Measurements from ENCODE around the gene OPN4.

The OPN4 gene

DNA sequence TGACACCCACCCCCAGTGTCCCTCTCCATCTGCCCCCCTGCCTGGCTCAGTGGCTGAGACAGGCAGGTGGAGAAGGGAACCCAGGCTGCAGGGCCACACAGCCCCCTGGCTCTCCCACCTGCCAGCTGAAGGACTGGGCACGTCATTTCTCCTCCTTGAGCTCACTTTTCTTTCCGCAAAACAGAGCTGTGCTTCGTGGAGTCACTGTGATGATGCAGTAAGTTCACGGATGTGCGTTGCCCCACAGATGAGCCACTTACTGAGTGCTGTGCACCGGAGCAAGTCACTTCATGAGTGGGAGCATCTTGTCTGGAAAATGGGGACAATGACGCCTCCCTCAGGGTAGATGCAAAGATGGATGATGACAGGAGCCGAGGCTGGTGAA is 2.7 kb downstream of the OPN4 start:
- DNase-seq (ENCODE audit: low read depth), result no peak
- H3K4me3 ChIP-seq (ENCODE audit: low read depth, low read length), result no peak overlapping the region
- TF ChIP-seq, protein P1, sequence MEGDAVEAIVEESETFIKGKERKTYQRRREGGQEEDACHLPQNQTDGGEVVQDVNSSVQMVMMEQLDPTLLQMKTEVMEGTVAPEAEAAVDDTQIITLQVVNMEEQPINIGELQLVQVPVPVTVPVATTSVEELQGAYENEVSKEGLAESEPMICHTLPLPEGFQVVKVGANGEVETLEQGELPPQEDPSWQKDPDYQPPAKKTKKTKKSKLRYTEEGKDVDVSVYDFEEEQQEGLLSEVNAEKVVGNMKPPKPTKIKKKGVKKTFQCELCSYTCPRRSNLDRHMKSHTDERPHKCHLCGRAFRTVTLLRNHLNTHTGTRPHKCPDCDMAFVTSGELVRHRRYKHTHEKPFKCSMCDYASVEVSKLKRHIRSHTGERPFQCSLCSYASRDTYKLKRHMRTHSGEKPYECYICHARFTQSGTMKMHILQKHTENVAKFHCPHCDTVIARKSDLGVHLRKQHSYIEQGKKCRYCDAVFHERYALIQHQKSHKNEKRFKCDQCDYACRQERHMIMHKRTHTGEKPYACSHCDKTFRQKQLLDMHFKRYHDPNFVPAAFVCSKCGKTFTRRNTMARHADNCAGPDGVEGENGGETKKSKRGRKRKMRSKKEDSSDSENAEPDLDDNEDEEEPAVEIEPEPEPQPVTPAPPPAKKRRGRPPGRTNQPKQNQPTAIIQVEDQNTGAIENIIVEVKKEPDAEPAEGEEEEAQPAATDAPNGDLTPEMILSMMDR (conservative IDR thresholded peaks at IDR 0.05; ENCODE audit: low read depth, low read length), result no peak

DNA sequence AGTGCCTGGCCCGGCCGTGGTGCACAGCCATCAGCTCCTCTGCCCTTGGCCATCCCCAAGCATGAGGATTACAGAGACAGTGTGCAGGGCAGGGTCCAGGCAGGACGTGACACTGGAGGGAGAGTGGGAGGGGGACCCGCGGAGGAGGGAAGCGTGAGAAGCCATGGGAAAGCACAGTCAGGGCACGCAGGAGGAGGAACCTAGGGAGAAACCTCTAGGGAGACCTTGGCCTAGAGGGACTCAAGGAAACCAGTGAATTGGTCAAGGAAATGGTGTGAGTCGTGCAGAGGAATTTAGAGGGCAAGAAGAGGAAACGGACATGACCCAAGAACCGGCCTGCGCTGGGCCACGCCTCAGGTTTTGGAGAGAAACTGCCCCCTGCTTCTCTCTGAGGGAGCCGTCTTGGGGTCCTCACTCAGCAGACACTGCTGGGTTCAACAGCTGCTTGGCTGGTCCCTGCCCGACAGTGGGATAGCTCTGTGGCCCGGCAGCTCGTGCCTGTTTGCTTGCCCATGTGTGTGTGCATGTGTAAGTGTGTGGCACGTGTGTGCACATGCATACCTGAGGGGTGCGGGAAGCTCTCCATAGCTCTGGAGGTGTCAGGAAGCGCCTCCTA is 3.2 kb downstream of the OPN4 start:
- no peak for DNase-seq (ENCODE audit: low read depth)

DNA sequence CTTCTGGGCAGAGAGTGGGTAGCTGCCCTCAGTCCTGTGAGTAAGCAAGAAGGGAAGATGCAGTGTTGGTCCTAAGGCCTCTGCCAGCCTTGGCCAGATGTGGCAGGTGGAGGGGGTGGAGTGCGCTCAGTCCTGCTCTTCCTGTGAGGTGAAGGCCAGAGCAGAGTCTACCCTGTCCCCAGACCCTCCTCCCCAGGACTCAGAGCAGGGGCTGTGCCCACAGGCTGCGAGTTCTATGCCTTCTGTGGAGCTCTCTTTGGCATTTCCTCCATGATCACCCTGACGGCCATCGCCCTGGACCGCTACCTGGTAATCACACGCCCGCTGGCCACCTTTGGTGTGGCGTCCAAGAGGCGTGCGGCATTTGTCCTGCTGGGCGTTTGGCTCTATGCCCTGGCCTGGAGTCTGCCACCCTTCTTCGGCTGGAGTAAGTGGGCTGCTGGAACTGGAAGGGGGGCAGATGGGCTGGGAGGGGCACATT is 4.0 kb downstream of the OPN4 start:
- H3K4me3 ChIP-seq (ENCODE audit: low read depth, low read length), result no peak overlapping the region
- TF ChIP-seq, protein P1 (conservative IDR thresholded peaks at IDR 0.05; ENCODE audit: low read depth, low read length), result no peak
- no peak for DNase-seq (ENCODE audit: low read depth)

More for the DNA sequence above, 3.2 kb downstream of the OPN4 start:
- no peak overlapping the region for H3K4me3 ChIP-seq (ENCODE audit: low read depth, low read length)
- TF ChIP-seq, protein P1 (conservative IDR thresholded peaks at IDR 0.05; ENCODE audit: low read depth, low read length), result no peak

DNA sequence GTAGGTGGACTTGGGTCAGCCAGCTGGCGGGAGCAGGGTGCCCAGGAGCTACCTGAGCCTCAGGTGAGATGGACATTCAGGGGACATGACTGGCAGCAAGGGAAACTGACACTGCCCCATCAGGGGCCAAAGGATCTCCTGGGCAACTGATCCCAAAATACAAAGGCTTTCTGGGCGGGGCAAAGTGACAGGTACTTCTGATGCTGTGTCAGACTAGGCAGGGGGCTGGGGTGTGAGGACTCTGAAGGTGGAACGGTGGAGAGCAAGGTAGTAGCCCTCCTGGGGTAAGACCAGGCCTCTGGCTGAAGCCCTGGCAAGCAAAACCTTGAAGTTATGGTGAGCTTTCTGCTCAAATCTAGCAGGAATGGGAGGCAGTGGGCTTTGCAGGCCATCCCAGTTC is 4.4 kb downstream of the OPN4 start:
- no peak for DNase-seq (ENCODE audit: low read depth)
- H3K4me3 ChIP-seq (ENCODE audit: low read depth, low read length), result no peak overlapping the region
- TF ChIP-seq, protein P1 (conservative IDR thresholded peaks at IDR 0.05; ENCODE audit: low read depth, low read length), result no peak

DNA sequence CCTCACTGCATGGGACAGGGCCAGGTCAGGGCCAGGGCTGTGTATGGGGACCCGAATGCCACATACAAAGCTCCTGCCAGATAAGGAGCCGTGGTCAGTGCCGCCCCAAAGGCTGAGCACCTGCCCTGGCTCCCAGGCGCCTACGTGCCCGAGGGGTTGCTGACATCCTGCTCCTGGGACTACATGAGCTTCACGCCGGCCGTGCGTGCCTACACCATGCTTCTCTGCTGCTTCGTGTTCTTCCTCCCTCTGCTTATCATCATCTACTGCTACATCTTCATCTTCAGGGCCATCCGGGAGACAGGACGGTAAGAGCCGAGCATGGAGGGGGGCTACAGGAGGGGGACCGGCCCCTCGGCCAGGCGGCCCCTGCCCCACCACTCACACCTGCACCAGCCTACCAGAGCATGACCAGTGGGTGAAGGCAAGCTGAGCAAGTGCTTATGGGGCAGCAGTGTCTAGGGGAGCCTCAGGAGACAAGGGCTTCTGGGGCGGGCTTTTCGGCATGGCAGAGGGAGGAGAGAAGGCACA is 4.9 kb downstream of the OPN4 start:
- TF ChIP-seq, protein P1 (conservative IDR thresholded peaks at IDR 0.05; ENCODE audit: low read depth, low read length), result no peak

DNA sequence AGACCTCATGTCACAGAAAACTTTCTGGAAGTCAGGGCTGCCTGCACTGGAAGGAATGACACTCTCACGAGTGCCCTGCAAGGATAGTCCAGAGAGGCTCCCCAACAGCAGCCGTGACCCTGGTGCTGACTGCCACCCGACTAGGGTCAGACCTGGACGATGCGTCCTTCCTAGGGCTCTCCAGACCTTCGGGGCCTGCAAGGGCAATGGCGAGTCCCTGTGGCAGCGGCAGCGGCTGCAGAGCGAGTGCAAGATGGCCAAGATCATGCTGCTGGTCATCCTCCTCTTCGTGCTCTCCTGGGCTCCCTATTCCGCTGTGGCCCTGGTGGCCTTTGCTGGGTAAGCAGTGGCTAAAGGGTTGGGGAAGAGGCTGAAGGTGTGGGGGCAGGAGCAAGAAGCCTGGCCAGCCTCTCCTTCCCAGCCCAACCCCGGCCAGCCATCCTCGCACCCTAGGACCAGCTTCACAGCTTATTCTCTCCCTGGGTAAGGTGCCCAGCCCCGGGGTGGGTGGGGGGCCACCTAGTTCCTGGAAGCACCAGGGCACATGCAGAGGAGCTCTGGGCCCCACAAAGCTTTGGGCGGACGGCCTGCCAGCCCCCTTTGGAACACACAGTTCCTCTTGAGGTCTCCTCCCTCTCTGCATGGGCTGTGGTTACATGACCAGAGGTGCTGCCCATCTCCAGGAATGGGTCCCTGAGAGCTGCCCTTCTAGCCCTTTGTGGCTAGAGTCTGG is 5.5 kb downstream of the OPN4 start:
- TF ChIP-seq, protein P1 (conservative IDR thresholded peaks at IDR 0.05; ENCODE audit: low read depth, low read length), result no peak
- no peak for DNase-seq (ENCODE audit: low read depth)
- H3K4me3 ChIP-seq (ENCODE audit: low read depth, low read length), result no peak overlapping the region

More for the DNA sequence above, 4.9 kb downstream of the OPN4 start:
- no peak overlapping the region for H3K4me3 ChIP-seq (ENCODE audit: low read depth, low read length)
- no peak for DNase-seq (ENCODE audit: low read depth)
